Activated T-helper 1 cell treated with Interleukin-2 at 50 U/mL for 16 hours (primary cell): ENCODE results near the gene BCAR3.
"Not testable (repeated sequence)": the region's sequence is repeated elsewhere in the genome, so short reads cannot be mapped to it uniquely, and the experiment has no call there.

ENCODE experiments used
- DNase-seq: peaks from one replicate; pipeline ENCODE4 v3.0.0-alpha.2; 2020; ENCODE audit warnings: low read depth

BCAR3 gene

DNA sequence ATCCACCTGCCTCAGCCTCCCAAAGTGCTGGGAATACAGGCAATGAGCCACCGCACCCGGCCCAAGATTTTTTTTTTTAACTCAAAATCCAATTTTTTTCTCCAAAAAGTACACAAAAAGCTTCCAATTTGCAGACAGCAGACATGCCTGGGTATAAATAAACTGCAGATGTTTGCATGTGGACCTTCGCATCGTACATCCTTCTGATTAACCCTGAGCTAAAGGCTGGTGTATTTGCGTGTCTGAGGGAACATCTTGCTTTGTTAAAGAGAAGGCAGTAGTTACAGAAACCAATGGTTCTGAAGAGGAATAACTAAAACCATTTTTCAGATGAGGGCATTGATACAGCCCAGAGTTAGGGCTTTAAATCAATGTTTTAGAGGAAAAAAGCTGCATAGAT lies 12.7 kb downstream of the BCAR3 start:
- DNase-seq = no peak

DNA sequence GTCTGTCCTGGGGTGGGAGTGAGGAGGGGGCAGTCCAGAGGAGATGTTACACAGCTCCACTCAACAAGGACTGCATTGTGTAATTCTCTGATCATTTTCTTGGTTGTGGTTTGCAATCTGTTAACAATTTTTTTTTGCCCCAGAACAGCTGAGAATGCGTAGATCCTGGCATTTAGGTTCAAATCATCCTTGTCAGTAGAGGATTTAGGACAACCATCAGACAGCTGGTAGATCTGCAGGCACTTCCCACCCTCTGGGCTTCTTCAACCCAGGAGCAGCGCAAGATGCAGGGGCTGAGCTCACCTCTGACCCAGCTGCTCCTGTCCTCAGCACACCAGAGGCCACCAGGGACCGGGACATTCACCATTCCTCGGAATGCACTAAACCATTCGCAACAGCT lies 13.5 kb downstream of the BCAR3 start:
- DNase-seq = no peak

DNA sequence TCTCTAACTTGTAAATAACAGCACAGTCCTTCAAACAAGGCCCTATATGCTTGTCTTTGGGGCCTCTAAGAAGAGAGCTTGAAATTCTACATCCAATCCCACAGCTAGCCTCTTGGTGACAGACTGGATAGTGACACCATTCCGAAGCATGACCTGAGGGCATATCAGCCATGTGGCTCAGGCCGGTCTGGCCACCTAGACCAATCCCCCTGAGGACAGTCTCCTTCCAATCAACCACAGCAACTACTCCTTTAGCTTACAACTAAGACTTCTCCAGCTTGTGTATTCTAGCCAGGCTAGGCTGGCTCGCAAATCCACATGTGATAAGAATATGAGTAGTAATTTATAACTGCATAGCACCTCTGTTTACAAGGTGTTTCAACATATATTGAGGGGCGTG lies 14.0 kb downstream of the BCAR3 start:
- no peak for DNase-seq

DNA sequence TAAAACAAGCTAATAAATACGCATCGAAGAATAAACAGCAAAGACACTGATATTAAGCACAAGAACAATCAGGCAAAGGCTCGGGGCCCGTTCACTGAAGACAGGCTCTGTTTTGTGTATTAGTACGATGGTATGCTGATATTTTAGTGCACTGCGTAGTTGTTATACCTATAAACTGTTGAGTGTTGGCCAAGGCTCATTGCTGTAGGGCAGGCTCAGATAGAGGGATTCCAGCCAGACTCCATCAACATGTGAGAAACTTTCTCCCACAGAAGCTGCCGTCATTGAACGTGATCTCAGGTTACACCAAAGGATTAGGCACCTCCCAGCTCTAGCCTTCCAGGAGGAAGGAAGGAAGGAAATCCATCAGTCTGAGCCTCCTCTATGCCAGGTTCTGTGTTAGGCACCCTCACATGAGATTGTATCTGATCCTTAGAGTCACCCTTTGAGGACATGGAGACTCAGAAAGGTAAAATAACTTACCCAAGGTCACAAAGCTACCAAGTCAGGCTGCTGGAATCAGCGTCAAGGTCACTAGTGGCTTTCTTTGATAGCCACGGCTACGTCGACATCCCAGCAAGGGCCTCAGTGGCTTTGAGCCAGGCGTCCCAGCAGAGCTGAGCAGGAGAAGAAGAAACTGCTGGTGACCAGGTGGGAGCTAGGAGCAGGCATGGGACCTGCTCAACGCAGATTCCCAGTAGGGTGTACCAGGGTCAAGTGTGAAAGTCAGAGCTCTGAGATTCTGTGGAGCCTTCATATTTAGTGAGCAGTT lies 14.8 kb downstream of the BCAR3 start:
- DNase-seq = no peak

DNA sequence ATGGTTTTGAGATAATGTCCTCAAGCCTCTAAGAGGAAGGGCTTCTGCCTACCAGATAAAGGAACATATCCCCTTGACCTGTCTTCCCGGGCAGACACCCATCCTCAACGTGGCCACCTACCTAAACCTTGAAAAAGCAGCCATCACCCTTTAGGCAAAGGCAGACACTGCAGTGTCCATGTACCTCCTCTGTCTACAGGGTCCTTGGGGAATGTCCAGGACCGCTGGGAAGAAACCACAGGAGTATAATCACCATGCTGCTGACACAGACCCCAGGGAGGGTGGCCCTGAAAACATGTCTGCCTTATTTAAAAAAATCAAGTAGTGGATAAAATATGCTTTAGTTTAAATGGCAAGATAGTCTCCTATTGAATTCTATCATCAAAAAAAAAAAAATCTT lies 16.6 kb downstream of the BCAR3 start:
- DNase-seq = no peak

DNA sequence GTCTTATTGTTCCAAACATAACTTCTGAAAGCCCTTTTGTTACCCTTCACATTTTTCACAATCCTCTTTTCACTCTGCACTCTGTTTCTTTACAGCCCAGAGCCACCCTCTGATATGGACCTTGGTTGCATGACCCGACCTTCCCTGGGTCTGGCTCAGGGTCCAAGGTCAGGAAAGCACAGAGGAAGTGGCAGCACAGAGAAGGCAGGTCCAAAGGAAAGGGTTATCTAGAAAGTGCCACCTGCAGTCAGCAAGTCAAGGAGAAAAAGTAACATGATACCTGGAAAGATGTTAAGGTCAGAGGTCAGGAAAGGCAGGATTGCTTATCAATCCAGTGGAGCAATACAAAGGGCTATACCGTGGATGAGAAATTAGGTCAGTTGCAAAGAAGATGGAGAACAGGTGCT lies 18.4 kb downstream of the BCAR3 start:
- no peak for DNase-seq

DNA sequence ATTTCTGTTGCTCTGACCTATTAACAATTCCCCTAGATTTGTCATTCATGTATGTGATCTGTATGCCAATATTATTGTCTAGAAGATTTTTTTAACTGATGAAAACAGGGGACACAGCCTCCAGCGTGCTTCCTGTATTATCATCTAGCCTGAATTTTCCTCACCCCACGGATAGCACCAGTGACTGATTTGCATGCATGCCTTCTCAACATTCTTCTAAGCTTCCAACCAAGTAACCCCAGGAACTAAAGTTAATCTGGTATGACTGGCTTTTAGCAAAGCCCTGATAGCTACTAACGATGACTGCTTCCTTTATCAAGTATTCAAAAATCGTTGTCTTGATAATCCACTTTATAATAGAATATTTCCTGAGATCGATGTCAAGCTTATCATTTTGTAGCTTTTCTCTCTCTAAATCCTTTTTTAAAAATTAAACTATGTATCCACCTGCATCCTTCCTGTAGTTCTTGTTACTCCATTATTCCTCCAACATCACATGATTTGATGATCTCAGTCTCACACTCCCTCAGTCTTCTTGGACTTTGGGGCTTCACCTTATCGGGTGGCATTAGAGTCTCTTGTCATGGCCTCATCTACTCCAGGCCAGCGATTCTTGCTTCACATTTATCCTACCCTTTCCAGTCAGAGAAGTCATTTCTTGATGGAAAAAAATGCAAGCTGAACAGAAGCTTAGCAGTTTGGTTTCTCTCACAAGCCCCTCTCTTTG lies 19.0 kb downstream of the BCAR3 start:
- no peak for DNase-seq

DNA sequence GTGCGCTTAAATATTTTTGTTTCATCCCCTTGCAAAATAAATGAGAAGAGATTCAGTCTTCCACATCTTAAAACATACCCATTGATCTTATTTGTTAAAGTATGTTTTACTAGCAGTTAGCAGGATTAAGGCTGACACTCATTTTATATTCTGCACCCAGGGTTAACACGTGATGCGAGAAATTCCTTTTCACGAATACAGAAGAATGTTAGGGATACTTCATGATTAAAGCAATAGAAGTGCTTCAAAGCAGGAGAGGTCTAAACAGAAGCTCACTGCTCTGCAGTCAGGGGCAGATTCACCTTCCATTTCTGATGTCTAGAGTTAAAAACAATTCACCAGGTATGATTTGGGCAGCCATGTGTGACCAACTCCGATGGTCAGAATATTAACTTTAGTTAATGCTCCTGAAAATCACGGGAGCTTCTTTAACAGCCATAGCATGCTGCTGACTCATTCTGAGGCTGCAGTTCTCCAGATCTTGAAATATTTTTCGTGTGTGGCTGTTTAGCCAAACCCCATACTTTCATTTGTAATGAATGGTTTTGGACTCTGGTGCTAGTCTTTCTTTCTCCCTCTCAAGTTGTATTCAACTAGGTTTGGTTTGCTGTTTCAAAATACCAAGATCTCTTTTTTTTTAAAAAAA lies 19.7 kb downstream of the BCAR3 start:
- no peak for DNase-seq

DNA sequence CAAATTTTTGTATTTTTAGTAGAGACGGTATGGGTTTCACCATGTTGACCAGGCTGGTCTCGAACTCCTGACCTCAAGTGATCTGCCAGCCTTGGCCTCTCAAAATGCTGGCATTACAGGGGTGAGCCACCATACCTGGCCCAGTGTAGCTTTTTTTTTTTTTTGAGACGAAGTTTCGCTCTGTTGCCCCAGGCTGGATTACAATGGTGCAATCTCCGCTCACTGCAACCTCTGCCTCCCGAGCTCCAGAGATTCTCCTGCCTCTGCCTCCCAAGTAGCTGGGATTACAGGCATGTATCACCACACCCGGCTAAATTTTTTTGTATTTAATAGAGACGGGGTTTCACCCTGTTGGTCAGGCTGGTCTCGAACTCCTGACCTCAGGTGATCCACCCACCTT lies 20.3 kb downstream of the BCAR3 start:
- not testable (repeated sequence) for DNase-seq

DNA sequence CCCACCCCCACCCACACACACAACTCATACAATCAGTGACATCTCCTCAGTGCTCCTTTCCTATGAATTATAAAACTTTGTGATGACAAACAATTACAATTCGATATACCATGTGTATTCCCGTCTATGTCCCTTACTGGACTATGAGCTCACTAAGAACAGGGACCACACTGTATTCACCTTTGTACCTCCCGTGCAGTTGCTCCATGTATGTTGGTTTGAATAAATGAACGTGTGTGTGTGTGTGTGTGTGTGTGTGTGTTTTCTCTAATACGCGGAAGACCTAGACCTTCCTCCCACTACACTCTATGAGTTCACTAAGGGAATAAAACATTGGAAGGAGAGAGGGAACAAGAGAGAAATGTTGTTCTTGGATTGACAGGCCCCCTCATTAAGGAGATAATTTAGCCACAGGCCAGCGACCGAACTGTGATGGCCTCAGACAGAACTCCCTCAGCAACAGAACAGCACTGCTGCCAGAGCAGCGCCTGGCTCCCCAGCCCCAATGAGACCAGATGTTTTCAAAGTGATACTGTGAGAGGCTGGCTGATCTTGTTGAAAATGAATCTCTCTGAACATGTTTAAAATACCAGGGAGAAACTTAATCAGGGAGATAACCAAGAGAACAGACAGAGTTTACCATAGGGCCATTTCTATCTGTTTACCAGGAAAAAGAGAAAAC lies 21.7 kb downstream of the BCAR3 start:
- no peak for DNase-seq

DNA sequence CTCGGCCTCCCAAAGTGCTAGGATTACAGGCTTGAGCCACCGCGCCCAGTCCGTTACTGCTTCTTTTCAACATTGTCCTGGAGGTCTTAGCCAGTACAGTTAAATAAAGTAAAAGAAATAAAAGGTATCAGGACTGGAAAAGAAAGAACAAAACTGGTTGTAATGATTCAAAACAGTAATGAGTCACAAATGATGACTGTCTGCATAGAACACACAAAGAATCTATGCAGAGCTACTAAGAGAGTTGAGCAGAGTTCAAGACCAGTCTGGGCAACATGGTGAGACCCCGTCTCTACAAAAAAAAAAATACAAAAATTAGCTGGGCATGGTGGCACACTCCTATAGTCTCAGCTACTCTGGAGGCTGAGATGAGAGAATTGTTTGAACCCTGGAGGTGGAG lies 23.4 kb downstream of the BCAR3 start:
- DNase-seq = no peak

DNA sequence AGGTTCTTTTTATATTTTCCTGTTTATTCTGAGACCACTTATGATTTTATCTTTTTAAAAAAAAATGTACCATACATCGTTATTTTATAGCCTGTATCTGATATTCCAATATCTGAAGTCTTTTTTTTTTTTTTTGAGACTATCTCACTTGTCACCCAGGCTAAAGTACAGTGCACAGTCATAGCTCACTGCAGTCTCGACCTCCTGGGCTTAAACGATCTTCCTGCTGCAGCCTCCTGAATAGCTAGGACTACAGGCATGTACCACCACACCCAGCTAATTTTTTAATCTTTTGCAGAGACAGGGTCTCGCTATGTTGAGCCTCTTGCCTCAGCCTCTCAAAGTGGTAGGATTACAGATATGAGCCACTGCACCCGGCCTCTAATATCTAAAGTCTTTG lies 25.1 kb downstream of the BCAR3 start:
- no peak for DNase-seq

DNA sequence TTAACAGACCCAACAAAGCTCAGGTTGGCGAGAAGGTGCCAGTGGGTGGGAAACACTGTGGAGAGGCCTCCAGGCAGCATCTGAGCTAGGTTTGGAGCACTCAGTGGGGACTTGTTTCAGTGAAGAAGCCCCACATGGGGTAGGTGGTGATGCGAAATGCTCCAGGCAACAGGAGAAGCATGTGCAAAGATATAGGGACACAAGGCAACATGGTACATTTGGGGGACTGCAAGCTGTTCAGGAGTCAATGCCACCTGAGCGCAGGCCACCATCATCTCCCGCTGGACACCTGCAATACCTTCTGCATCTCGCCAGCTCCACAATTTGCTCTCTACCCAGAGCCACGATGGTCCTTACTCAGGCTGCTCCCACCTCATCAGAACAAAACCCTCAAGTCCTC lies 28.0 kb downstream of the BCAR3 start:
- DNase-seq = no peak

DNA sequence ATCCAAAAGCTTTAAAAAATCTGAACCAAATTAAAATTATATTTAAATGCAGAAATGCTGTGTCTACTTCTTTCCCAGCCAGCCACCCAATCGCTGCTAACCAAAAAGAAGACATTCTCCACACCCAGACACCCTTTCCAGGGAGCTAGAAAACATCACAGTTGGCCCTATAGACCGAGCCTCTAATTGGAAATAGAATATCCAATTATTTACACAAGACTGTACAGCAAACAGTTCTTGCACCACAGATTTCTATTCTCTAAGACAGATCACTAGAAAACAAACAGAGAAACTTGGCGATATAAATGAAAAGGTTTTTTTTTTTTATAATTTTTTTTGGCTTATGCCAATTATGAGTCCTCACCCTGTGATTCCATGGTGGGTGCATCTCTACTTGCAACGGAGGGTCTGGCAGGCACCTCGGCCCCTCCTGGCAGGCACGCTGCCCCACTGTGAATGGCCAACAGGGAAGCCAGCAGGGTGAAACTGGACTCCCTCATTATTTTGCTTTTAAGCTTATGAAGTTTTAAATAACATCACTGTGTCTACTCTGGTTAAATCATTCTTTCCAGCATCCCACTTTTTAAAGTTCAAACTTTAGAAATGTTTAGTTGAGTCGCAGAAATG lies 29.2 kb downstream of the BCAR3 start:
- no peak for DNase-seq

DNA sequence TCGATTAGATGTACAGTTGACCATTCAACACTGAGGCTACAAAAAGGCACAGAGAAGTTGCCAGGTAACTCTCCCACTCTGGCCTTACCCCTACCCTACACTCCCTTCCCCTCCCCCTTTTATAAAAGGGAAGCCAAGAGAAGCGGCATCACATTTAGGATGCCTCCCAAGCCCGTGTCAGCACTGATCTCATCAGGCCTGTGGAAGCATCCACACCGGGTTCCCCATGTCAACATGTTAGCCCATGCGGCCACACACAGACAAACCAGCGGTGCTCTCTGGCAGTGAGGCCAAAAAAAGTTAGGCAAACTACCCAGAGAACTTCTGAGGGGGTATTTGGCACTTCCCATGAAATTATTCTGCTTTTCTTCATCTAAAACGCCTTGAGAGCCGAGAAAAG lies 29.9 kb downstream of the BCAR3 start:
- DNase-seq = no peak

DNA sequence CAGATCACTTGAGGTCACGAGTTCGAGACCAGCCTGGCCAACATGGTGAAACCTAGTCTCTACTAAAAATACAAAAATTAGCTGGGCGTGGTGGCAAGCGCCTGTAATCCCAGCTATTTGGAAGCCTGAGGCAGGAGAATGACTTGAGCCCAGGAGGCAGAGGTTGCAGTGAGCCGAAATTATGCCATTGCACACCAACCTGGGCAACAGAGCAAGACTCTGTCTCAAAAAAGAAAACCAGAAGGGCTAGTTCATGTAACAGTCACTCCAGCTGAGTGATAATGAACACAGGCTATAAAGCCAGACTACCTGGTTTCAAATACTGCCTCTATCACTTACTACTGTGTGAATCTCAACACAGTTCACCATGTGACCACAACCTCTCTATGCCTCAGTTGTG lies 31.5 kb downstream of the BCAR3 start:
- DNase-seq = not testable (repeated sequence)

DNA sequence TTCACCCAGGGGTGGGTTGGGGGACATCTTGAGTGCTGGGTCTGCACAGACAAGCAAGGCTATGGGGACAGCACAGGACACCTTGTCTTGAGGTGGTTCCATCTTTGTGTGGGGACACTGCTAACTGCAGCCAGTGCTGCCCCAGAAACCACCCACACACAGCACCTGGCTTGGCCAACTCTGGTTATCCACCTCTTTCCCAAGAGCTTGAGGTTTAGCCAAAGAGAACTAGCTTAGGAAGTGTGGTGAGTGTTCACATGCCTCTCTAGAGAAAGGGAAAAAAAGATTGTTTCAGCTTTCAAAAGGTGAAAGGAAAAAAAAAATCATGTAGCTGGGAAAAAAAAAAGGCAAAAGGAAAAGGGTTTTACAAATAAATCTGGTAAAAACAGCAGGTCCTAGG lies 32.4 kb downstream of the BCAR3 start:
- DNase-seq = no peak

DNA sequence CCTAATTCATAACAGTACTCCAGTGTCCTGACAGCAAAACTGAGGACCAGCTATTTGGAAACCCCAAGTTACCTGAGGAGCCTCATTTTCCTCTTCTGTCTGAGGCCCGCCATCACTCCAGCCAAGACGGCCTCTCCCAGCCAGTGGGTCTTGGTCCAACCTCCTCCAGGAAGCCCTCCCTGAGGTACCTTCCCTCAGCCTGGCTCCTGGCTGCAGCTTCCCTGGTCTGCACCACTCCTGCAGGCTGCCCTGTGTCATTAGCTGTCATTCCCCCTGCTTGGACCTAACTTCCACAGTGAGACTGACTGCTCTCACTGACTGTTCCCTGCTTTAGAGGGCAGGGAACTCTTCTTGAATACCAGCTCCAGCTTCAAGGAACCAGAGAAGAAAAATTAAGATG lies 33.0 kb downstream of the BCAR3 start:
- no peak for DNase-seq

DNA sequence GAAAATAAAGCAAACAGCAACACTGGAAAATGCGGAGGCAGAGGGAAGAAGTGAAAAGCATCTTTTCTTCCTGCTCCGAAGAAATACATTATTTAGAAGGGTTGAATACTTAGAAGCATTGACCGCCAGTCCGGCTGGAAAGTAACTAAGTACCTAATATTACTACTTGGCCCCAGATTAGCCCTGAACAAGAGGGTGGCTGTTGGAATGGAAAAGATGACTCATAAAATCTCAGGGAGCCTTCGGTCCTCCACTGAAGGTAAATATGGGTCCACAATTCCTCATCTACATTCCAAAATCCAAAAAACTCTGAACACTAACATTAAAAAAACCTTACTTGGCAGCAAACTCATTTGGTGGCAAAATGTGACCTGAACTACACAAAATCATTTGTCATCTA lies 40.1 kb downstream of the BCAR3 start:
- DNase-seq = no peak

DNA sequence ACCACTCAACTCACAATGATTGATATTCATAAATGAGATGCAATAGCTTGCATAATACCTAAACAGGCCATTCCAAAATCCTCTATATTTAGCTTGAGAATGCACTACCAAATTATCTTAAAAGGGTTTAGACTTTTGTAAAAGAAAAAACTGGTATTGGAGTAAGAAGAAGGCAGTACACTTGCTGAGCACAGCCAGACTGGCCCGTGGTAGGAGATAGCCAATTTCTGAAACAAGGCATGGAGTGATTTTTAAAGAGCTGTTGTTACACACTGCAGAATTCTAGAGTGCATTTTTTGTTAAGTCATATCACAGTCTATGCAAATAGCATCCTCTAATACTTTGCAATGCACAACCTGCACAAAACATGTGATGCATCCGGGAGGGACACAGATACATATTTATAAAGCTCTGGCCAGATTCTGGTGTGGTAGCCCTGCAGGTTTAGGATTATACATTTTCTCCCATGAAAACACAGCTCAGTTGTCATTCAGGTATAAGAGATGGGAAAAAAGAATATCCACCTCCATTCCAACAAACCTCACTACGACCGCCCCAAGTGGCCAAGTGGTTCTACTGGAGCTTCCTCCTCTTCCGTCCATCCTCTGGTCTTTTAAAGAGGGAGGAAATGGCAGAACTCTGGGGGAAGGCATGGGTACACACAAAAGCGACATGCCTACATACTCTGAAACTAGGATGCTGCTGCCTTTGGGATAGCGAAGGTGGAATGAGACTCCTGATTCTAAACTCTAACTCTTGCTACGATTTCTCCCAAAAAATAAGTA lies 40.8 kb downstream of the BCAR3 start:
- DNase-seq = no peak

DNA sequence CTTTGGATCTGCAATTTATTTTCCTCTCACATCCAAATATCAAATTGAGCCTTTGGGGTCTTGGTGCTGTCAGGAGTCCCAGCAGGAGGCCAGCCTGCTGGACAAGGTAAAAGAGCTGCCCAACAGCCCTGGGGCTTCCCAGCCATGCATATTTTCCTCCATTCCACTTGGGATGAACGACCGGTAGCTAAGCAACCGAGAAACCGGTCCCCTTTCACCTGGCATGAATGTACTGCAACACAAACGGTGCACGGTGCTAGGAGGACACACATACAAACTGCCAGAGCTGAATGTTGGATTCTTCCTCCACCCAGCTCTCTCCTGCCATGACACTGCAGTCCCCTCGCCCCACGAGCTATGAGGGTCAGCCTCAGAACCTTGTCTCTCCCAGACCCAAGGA lies 42.7 kb downstream of the BCAR3 start:
- no peak for DNase-seq
